ENCODE measurements around the gene CEP135.

DNA sequence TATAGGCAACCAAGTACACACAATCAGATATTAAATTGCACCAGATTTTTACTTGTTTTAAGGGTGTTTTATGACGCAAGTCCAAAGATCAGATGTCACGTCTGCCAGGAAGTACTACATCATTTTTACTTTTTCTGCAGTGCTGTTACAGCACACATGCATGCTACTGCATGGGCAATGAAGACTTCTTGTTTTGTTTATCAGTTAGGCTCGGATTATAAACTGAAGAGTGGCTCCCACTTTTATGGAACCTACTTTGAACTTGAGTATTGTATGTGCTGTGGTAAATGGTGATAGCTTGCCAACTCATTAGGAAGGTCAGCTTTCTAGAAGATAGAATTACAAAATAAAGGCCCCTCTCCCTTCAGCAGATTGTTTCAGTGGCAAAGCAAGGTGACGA, 131.6 kb downstream of the CEP135 start:
- TF ChIP-seq, protein P1, sequence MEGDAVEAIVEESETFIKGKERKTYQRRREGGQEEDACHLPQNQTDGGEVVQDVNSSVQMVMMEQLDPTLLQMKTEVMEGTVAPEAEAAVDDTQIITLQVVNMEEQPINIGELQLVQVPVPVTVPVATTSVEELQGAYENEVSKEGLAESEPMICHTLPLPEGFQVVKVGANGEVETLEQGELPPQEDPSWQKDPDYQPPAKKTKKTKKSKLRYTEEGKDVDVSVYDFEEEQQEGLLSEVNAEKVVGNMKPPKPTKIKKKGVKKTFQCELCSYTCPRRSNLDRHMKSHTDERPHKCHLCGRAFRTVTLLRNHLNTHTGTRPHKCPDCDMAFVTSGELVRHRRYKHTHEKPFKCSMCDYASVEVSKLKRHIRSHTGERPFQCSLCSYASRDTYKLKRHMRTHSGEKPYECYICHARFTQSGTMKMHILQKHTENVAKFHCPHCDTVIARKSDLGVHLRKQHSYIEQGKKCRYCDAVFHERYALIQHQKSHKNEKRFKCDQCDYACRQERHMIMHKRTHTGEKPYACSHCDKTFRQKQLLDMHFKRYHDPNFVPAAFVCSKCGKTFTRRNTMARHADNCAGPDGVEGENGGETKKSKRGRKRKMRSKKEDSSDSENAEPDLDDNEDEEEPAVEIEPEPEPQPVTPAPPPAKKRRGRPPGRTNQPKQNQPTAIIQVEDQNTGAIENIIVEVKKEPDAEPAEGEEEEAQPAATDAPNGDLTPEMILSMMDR (optimal IDR thresholded peaks at IDR 0.05 in 1 of 3, IDR thresholded peaks at IDR 0.05 in 1 of 3, conservative IDR thresholded peaks at IDR 0.05 in 1 of 3; ENCODE audit: extremely low read depth in 1 of 3, insufficient read depth in 2 of 3, low read length in 3 of 3): no peak
- no peak for TF ChIP-seq EZH2 (IDR thresholded peaks at IDR 0.05; ENCODE audit: low read length)

All from keratinocyte (primary cell).